Pulmonary artery endothelial cell (primary cell): ENCODE data around the gene CST4. TPM values are rescaled to one million over a fixed set of nuclear protein-coding genes. Genes with fewer than 3 reads are reported as not detected.
"Not testable (repeated sequence)": the region's sequence is repeated elsewhere in the genome, so short reads cannot be mapped to it uniquely, and the experiment has no call there.

Experiments
- DNase-seq: peaks from one replicate; pipeline ENCODE4 v3.0.0-alpha.2; 2011; ENCODE audit warnings: low read depth, low spot score
- total RNA-seq: library from RNA; depleted of rRNA; stranded (reverse); fragments of >200 nt; gene quantifications from 2 replicates; pipeline ENCODE4 v1.2.3, GENCODE V29; 2014

CST4 gene
- total RNA-seq, 1 donor from 2014 or later: not detected

GRCh38 chr20:23643659-23644058 is 45.2 kb downstream of the CST4 start:
- no peak for DNase-seq

GRCh38 chr20:23641936-23642751 is 46.7 kb downstream of the CST4 start:
- DNase-seq: peak; percentile 36

GRCh38 chr20:23640671-23641667 is 47.9 kb downstream of the CST4 start:
- no peak for DNase-seq

GRCh38 chr20:23640018-23640601 is 48.7 kb downstream of the CST4 start:
- no peak for DNase-seq

- no peak for DNase-seq
Measured at GRCh38 chr20:23639490-23639958, 49.3 kb downstream of the CST4 start.

GRCh38 chr20:23638309-23638708 is 50.5 kb downstream of the CST4 start:
- no peak for DNase-seq

- DNase-seq: peak; percentile 60
Measured at GRCh38 chr20:23637282-23638221, 51.3 kb downstream of the CST4 start, which contains the start of gene CST3. CST3 (minus strand) TSS chr20:23637955; CDS start chr20:23637862, 93 bp downstream.

GRCh38 chr20:23636908-23637281 is 51.9 kb downstream of the CST4 start:
- no peak for DNase-seq

- DNase-seq: no peak
Measured at GRCh38 chr20:23636182-23636907, 52.5 kb downstream of the CST4 start.

GRCh38 chr20:23635768-23636090 is 53.1 kb downstream of the CST4 start:
- not testable (repeated sequence) for DNase-seq

Other genes with a start within 250 kb of the CST4 start
- not detected in 2 replicates for gene CSTL1, start 249.4 kb downstream of the CST4 start, total RNA-seq
- gene CST11, start 236.2 kb downstream of the CST4 start, total RNA-seq: not detected in 2 replicates
- not detected in 2 replicates for gene CST8, start 197.9 kb downstream of the CST4 start, total RNA-seq
- gene CST9L, start 120.6 kb downstream of the CST4 start, total RNA-seq: not detected in 2 replicates
- not detected in 2 replicates for gene CST9, start 83.1 kb downstream of the CST4 start, total RNA-seq
- gene CST3, start 51.1 kb downstream of the CST4 start, total RNA-seq: 132 and 163 TPM in 2 replicates
- gene CST1, start 61.9 kb upstream of the CST4 start, total RNA-seq: 0.26 TPM in 1 of 2 replicates, not detected in the other
- gene CST2, start 137.7 kb upstream of the CST4 start, total RNA-seq: not detected in 2 replicates
- gene CST5, start 190.7 kb upstream of the CST4 start, total RNA-seq: not detected in 2 replicates